ENCODE data around the gene LHPP. TPM values are rescaled to one million over a fixed set of nuclear protein-coding genes. Genes with fewer than 3 reads are reported as not detected.

LHPP gene
- total RNA-seq, 1 experiment from 2014 or later, result 17.3 TPM

- DNase-seq (ENCODE audit: low spot score), result no peak
- in situ Hi-C loops (cut with HindIII; ENCODE audit: low sequenced_read_pairs), result no loop called here
These were observed 14.5 kb upstream of the LHPP start for GRCh38 chr10:124446830-124447750.

GRCh38 chr10:124447751-124448466 is 13.7 kb upstream of the LHPP start:
- in situ Hi-C loops (cut with HindIII; ENCODE audit: low sequenced_read_pairs), result no loop called here
- no peak for DNase-seq (ENCODE audit: low spot score)

GRCh38 chr10:124448696-124449169 is 12.9 kb upstream of the LHPP start:
- in situ Hi-C loops (cut with HindIII; ENCODE audit: low sequenced_read_pairs), result no loop called here
- no peak for DNase-seq (ENCODE audit: low spot score)

GRCh38 chr10:124449170-124450011 is 12.2 kb upstream of the LHPP start:
- DNase-seq (ENCODE audit: low spot score), result no peak
- in situ Hi-C loops (cut with HindIII; ENCODE audit: low sequenced_read_pairs), result no loop called here

- in situ Hi-C loops (cut with HindIII; ENCODE audit: low sequenced_read_pairs), result no loop called here
- peak; percentile 22 for DNase-seq (ENCODE audit: low spot score)
These were observed 11.4 kb upstream of the LHPP start, which contains the start of gene NKX1-2 for GRCh38 chr10:124450012-124450782. NKX1-2 (minus strand) TSS chr10:124450035; CDS start chr10:124449943, 92 bp downstream.

- in situ Hi-C loops (cut with HindIII; ENCODE audit: low sequenced_read_pairs), result no loop called here
- DNase-seq (ENCODE audit: low spot score), result no peak
These were observed 10.9 kb upstream of the LHPP start for GRCh38 chr10:124450783-124451057.

GRCh38 chr10:124451276-124451675 is 10.3 kb upstream of the LHPP start:
- in situ Hi-C loops (cut with HindIII; ENCODE audit: low sequenced_read_pairs), result no loop called here
- no peak for DNase-seq (ENCODE audit: low spot score)

GRCh38 chr10:124453960-124454610 is 7.5 kb upstream of the LHPP start:
- DNase-seq (ENCODE audit: low spot score), result no peak
- in situ Hi-C loops (cut with HindIII; ENCODE audit: low sequenced_read_pairs), result no loop called here

GRCh38 chr10:124455441-124455840 is 6.2 kb upstream of the LHPP start:
- in situ Hi-C loops (cut with HindIII; ENCODE audit: low sequenced_read_pairs), result no loop called here
- DNase-seq (ENCODE audit: low spot score), result no peak

- in situ Hi-C loops (cut with HindIII; ENCODE audit: low sequenced_read_pairs), result no loop called here
These were observed 3.1 kb upstream of the LHPP start for GRCh38 chr10:124458473-124458872.

GRCh38 chr10:124458889-124459288 is 2.7 kb upstream of the LHPP start:
- no peak for DNase-seq (ENCODE audit: low spot score)
- in situ Hi-C loops (cut with HindIII; ENCODE audit: low sequenced_read_pairs), result no loop called here

More at GRCh38 chr10:124458473-124458872, 3.1 kb upstream of the LHPP start:
- DNase-seq (ENCODE audit: low spot score), result no peak

GRCh38 chr10:124459395-124459794 is 2.2 kb upstream of the LHPP start:
- in situ Hi-C loops (cut with HindIII; ENCODE audit: low sequenced_read_pairs), result no loop called here

GRCh38 chr10:124460144-124460543 is 1.5 kb upstream of the LHPP start:
- in situ Hi-C loops (cut with HindIII; ENCODE audit: low sequenced_read_pairs), result no loop called here

More at GRCh38 chr10:124459395-124459794, 2.2 kb upstream of the LHPP start:
- no peak for DNase-seq (ENCODE audit: low spot score)

GRCh38 chr10:124462348-124462695 is 699 bp downstream of the LHPP start:
- no peak for DNase-seq (ENCODE audit: low spot score)
- in situ Hi-C loops (cut with HindIII; ENCODE audit: low sequenced_read_pairs), result no loop called here

More at GRCh38 chr10:124460144-124460543, 1.5 kb upstream of the LHPP start:
- no peak for DNase-seq (ENCODE audit: low spot score)

- in situ Hi-C loops (cut with HindIII; ENCODE audit: low sequenced_read_pairs), result no loop called here
- no peak for DNase-seq (ENCODE audit: low spot score)
These were observed 2.7 kb downstream of the LHPP start for GRCh38 chr10:124464028-124464965.

- DNase-seq (ENCODE audit: low spot score), result no peak
- in situ Hi-C loops (cut with HindIII; ENCODE audit: low sequenced_read_pairs), result no loop called here
These were observed 3.6 kb downstream of the LHPP start for GRCh38 chr10:124465003-124465776.

Measured in G401 (cell line).